RWPE1 (cell line): ENCODE results near the gene FOXL1.

ENCODE experiments used
- CTCF ChIA-PET: fragments of 350-600 bp; sonication (Branson Sonifier 250); formaldehyde crosslinking; extraction: SDS; loops from one replicate; lab custom pipeline; 2021; lab: Yijun Ruan, JAX
- POLR2A ChIA-PET: fragments of 400-600 bp; formaldehyde crosslinking; extraction: SDS; loops from one replicate; lab custom pipeline; 2020; ENCODE audit warnings: antibody characterized with exemption; ENCODE audit not compliant: low non-redundant PET; lab: Yijun Ruan, JAX
- DNase-seq: peaks from one replicate; pipeline ENCODE4 v3.0.0; 2012; ENCODE audit warnings: low spot score
- H3K27ac ChIP-seq: fragments of 450-650 bp; 2 replicates; pipeline ENCODE4 v1.5.1; 2017
- TF ChIP-seq, protein P1 (sequence below): fragments of 450-650 bp; conservative IDR thresholded peaks from 2 replicates; pipeline ENCODE4 v1.5.1; 2017; ENCODE audit warnings: low read depth, mild to moderate bottlenecking

The FOXL1 gene

DNA sequence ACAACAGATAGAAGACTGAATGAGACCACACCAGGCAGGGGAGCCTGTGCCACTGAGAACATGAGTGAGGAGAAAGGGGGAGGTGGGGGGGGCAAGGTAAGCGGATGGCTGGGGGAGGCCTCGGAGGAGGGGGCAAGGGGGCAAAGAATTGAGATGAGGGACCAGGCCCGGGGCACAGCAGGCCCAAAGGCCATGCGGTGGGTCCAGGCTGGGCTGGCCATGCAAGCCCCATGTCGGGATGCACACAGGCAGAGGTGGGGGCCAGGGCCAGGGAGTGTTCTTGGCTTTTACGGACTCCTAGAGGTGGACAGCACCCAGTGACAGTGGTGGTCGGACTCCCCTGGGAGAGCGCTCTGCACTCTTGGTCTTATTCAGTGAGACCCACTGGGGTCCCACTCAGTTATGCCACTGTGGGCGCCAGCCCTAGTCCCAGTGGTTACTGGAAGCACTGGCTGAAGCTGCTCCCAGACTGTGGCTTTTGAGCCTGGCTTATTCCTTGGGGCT, 18.5 kb upstream of the FOXL1 start:
- H3K27ac ChIP-seq, result no peak overlapping the region
- ChIA-PET CTCF (no interaction called here), POLR2A (no interaction called here)
- DNase-seq, result no peak
- TF ChIP-seq, protein P1, sequence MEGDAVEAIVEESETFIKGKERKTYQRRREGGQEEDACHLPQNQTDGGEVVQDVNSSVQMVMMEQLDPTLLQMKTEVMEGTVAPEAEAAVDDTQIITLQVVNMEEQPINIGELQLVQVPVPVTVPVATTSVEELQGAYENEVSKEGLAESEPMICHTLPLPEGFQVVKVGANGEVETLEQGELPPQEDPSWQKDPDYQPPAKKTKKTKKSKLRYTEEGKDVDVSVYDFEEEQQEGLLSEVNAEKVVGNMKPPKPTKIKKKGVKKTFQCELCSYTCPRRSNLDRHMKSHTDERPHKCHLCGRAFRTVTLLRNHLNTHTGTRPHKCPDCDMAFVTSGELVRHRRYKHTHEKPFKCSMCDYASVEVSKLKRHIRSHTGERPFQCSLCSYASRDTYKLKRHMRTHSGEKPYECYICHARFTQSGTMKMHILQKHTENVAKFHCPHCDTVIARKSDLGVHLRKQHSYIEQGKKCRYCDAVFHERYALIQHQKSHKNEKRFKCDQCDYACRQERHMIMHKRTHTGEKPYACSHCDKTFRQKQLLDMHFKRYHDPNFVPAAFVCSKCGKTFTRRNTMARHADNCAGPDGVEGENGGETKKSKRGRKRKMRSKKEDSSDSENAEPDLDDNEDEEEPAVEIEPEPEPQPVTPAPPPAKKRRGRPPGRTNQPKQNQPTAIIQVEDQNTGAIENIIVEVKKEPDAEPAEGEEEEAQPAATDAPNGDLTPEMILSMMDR, result no peak

DNA sequence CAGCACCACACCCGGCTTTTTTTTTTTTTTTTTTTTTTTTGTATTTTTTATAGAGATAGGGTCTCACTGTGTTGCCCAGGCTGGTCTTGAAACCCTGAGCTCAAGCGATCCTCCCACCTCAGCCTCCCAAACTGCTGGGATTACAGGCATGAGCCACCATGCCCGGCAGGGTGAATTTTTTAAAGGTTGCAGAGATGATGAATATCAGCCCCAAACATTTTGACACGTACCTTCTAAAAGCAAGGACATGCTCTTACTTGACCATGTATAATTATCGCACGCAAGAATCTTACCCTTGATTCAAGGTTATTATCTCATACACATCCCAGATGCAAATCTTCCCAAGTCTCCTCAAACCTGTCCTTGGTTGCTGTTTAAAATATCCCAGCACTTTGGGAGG, 16.0 kb upstream of the FOXL1 start:
- no peak overlapping the region for H3K27ac ChIP-seq
- TF ChIP-seq, protein P1, result no peak
- ChIA-PET CTCF (interaction anchor here (0.6 to 0.7 kb wide), 2 partner anchors 500 to 717 kb away, joined by 4 read pairs; no protein-coding TSS in a partner anchor), POLR2A (no interaction called here)
- DNase-seq, result no peak

DNA sequence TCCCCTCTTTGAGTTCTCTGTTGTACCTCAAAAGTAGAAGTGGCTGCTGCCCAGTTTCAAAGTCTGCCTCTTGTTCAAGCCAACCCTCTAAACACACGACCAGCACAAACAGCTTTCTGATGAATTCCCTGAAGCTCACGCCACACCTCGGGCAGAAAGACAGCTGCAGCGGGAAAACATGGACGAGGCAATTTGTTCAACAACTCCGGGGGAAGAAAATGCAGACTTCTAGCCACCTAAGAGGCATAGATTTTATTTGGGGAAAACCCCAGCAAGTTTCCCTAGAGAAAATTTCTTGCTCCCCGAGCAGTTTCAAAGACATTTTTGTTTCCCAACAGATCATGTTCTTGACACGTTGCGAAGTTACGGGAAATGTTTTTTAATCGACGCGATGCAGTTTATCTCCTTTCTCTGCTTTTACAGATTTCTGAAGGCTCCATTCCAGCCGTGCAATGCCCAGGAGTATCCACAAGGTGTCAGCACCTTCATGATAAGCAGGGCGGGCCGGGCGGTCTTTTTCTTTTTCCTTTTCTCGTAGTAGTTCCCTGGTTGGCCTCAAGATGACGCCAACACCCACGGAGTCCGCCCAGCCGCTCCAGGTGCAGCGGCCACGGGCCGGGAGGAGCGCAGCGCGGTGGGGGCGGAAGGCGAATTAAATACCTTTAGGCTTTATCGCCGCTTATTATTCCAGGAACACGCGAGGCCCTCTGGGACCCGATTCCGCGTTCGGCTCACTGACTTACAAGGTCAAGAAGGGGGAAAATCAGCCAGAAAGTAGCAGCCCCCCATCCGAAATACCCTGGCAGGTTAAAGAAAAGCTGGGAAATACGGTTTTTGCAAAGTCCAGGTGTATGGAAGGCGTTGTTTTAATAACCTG, 14.6 kb upstream of the FOXL1 start:
- peak overlapping the region; percentile 44 for H3K27ac ChIP-seq
- TF ChIP-seq, protein P1, result peak; percentile 100
- DNase-seq, result peak; percentile 76
- ChIA-PET POLR2A (no interaction called here), CTCF (interaction anchor here (0.6 to 2.4 kb wide), 17 partner anchors 9 to 1072 kb away, joined by 3 to 39 read pairs (median 4); partner anchors contain the start of gene C16orf95)

- DNase-seq, result no peak
- CTCF ChIA-PET, result interaction anchor here (0.6 to 2.4 kb wide), 7 partner anchors 10 to 543 kb away, joined by 3 to 39 read pairs (median 4); no protein-coding TSS in a partner anchor
- POLR2A ChIA-PET, result no interaction called here
- H3K27ac ChIP-seq, result no peak overlapping the region
- TF ChIP-seq, protein P1, result no peak
These were observed 13.1 kb upstream of the FOXL1 start for GRCh38 chr16:86565181-86565631.

- TF ChIP-seq, protein P1, result no peak
These were observed 12.5 kb upstream of the FOXL1 start for GRCh38 chr16:86565644-86566511.

More at GRCh38 chr16:86565644-86566511, 12.5 kb upstream of the FOXL1 start:
- DNase-seq, result no peak
- CTCF ChIA-PET, result interaction anchor here (0.7 to 3.8 kb wide), 2 partner anchors 488 to 497 kb away, joined by 3 to 14 read pairs; no protein-coding TSS in a partner anchor
- H3K27ac ChIP-seq, result no peak overlapping the region; the same call in 1 of the 2 replicates
- POLR2A ChIA-PET, result no interaction called here
